ENCODE data around the gene KRI1. TPM values are rescaled to one million over a fixed set of nuclear protein-coding genes. Genes with fewer than 3 reads are reported as not detected.
A peak's percentile ranks its signal among the peaks of the same experiment; 100 is the strongest.
"Not testable (repeated sequence)": the region's sequence is repeated elsewhere in the genome, so short reads cannot be mapped to it uniquely, and the experiment has no call there.

KRI1 gene
- total RNA-seq, 4 donors from 2014 or later = 13.7 to 23.9 (median 16.0) TPM

DNA sequence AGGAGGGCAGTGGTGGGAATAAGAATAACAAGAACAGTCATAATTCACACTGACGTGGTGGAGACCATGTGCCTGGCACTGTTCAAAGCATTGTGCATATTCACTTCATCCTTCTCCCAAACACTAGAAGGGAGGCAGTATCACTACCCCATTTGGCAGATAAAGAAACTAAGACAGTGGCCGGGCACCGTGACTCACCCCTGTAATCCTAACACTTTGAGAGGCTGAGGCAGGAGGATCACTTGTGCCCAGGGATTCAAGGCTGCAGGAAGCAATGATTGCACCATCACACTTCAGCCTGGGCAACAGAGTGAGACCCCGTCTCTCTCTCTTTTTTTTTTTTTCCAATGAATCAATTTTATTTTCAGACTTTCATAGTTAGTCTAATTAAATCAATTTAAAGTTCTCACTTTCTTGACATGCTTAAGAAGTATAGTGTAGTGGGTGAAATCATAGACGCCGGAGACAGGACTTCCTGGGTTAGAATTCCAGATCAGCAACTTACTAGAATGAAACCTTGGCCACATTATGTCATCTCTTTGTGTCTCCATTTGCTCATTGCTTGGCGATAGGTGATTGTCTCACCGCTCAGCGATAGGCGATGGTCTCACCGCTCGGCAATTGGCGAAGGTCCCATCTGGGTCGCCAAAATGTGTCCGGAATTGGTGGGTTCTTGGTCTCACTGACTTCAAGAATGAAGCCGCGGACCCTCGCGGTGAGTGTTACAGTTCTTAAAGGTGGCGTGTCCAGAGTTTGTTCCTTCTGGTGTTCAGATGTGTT, 27.4 kb downstream of the KRI1 start:
- H3K4me3 ChIP-seq = no peak overlapping the region
- TF ChIP-seq EP300 (IDR thresholded peaks at IDR 0.05) (no peak), POLR2A (IDR thresholded peaks at IDR 0.05; ENCODE audit: low read depth) (no peak), POLR2AphosphoS5 (IDR thresholded peaks at IDR 0.05) (no peak), CTCF (IDR thresholded peaks at IDR 0.05) (no peak)
- intact Hi-C loops (cut with DNase I) = no loop called here
- no peaks in the 10 kb centered on the region for H3K9me3 ChIP-seq
- H3K27me3 ChIP-seq = peaks cover 0 to 29% (median 0%) of the 10 kb centered on the region in 4 donors
- DNase-seq (ENCODE audit: extremely low spot score) = no peak
- H3K4me1 ChIP-seq = peaks cover 2 to 5% (median 4%) of the 10 kb centered on the region in 4 donors
- no peak overlapping the region for H3K27ac ChIP-seq (replicated peaks in 1 of 4)
- H3K36me3 ChIP-seq = no peaks in the 10 kb centered on the region
- 69% methylated on average over 16 of the region's 20 CpGs for WGBS

DNA sequence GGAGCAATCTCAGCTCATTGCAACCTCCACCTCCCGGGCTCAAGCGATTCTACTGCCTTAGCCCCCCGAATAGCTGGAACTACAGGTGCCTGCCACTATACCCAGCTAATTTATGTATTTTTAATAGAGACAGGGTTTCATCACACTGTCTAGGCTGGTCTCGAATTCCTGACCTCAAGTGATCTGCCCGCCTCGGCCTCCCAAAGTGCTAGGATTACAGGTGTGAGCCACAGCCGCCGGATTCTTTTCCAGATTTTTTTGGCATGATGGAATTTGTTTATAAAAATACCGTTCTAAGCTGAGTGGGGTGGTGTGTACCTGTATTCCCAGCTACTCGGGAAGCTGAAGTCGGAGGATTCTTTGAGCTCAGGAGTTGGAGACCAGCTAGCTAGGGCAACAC, 28.1 kb downstream of the KRI1 start:
- intact Hi-C loops (cut with DNase I) = no loop called here
- DNase-seq (ENCODE audit: extremely low spot score) = no peak
- H3K4me3 ChIP-seq = no peak overlapping the region
- TF ChIP-seq POLR2A (IDR thresholded peaks at IDR 0.05; ENCODE audit: low read depth) (no peak), CTCF (IDR thresholded peaks at IDR 0.05) (no peak), EP300 (IDR thresholded peaks at IDR 0.05) (no peak), POLR2AphosphoS5 (IDR thresholded peaks at IDR 0.05) (no peak)
- H3K4me1 ChIP-seq = no peaks in the 10 kb centered on the region
- peaks cover 0 to 29% (median 0%) of the 10 kb centered on the region in 4 donors for H3K27me3 ChIP-seq
- no peak overlapping the region for H3K27ac ChIP-seq (replicated peaks in 1 of 4)
- H3K9me3 ChIP-seq = peaks cover 0 to under 1% (median 0%) of the 10 kb centered on the region in 4 donors
- H3K36me3 ChIP-seq = no peaks in the 10 kb centered on the region
- WGBS = 69% methylated on average over 11 of the region's 11 CpGs

- intact Hi-C loops (cut with DNase I) = no loop called here
- TF ChIP-seq POLR2AphosphoS5 (IDR thresholded peaks at IDR 0.05) (no peak), EP300 (IDR thresholded peaks at IDR 0.05) (no peak), CTCF (IDR thresholded peaks at IDR 0.05) (no peak), POLR2A (IDR thresholded peaks at IDR 0.05; ENCODE audit: low read depth) (no peak)
- Histone ChIP-seq H3K9me3 (peaks cover 0 to 3% (median 0%) of the 10 kb centered on the region in 4 donors), H3K4me3 (no peak overlapping the region), H3K4me1 (no peaks in the 10 kb centered on the region), H3K27me3 (peaks cover 0 to 29% (median 0%) of the 10 kb centered on the region in 4 donors), H3K36me3 (no peaks in the 10 kb centered on the region), H3K27ac (replicated peaks in 1 of 4) (no peak overlapping the region)
- 75% methylated on average over 6 of the region's 6 CpGs for WGBS
- DNase-seq (ENCODE audit: extremely low spot score) = no peak
Measured at GRCh38 chr19:10535613-10536012, 30.2 kb downstream of the KRI1 start.

DNA sequence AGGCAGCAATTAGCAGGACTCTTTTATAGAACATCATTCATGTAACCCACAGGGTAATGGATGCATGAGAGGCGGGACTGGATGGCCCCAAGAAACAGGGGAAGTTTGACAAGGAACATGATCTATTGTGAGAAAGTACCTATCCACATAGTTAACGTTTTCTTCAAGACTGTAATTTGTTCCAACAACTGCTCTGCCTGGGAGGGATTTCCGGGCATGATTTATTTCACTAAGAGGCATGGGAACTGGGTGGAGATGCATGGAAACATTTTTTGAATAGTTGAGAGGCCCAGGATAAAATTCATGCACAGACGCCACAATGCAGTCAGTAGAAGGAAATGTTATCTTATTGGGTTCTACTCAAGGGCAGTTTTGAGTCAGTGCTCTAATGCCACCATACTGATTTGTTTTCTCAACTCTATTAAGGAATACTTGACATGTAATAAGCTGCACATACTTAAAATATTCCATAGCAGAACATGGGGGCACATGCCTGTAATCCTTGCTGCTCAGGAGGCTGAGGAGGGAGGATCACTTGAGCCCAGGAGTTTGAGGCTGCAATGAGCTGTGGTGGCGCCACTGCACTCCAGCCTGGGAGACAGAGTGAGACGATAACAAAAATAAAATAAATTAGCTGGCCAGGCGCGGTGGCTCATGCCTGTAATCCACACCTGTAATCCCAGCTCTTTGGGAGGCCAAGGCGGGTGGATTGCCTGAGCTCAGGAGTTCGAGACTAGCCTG, 32.0 kb downstream of the KRI1 start:
- Histone ChIP-seq H3K27me3 (peaks cover 0 to 28% (median 0%) of the 10 kb centered on the region in 4 donors), H3K9me3 (peaks cover 0 to 3% (median 0%) of the 10 kb centered on the region in 4 donors), H3K4me1 (no peaks in the 10 kb centered on the region), H3K36me3 (no peaks in the 10 kb centered on the region), H3K4me3 (no peak overlapping the region), H3K27ac (replicated peaks in 1 of 4) (peak overlapping the region in 2 of 4 donors; percentile 25 to 62)
- intact Hi-C loops (cut with DNase I) = no loop called here
- 61% methylated on average over 10 of the region's 10 CpGs for WGBS
- TF ChIP-seq POLR2A (IDR thresholded peaks at IDR 0.05; ENCODE audit: low read depth) (no peak), POLR2AphosphoS5 (IDR thresholded peaks at IDR 0.05) (peak in 1 of 2 donors; percentile 29)
- DNase-seq (ENCODE audit: extremely low spot score) = no peak

- Histone ChIP-seq H3K9me3 (peaks cover 0 to 3% (median 0%) of the 10 kb centered on the region in 4 donors), H3K4me3 (no peak overlapping the region), H3K27ac (replicated peaks in 1 of 4) (no peak overlapping the region), H3K4me1 (no peaks in the 10 kb centered on the region), H3K27me3 (peaks cover 0 to 21% (median 0%) of the 10 kb centered on the region in 4 donors), H3K36me3 (no peaks in the 10 kb centered on the region)
- intact Hi-C loops (cut with DNase I) = no loop called here
- 92% methylated on average over 1 of the region's 1 CpG for WGBS
- TF ChIP-seq EP300 (IDR thresholded peaks at IDR 0.05) = no peak
- no peak for TF ChIP-seq POLR2A (IDR thresholded peaks at IDR 0.05; ENCODE audit: low read depth)
- TF ChIP-seq CTCF (IDR thresholded peaks at IDR 0.05) = no peak
- no peak for TF ChIP-seq POLR2AphosphoS5 (IDR thresholded peaks at IDR 0.05)
- no peak for DNase-seq (ENCODE audit: extremely low spot score)
Measured at GRCh38 chr19:10532457-10532856, 33.4 kb downstream of the KRI1 start.

- H3K9me3 ChIP-seq; DNase-seq (ENCODE audit: extremely low spot score): not testable (repeated sequence)
Measured at GRCh38 chr19:10526887-10527286, 38.9 kb downstream of the KRI1 start.

More at GRCh38 chr19:10526887-10527286, 38.9 kb downstream of the KRI1 start:
- intact Hi-C loops (cut with DNase I); H3K36me3 ChIP-seq; H3K27ac ChIP-seq (replicated peaks in 1 of 4); H3K4me3 ChIP-seq; H3K4me1 ChIP-seq: not testable (repeated sequence)
- WGBS = 92% methylated on average over 8 of the region's 8 CpGs
- peaks cover 0 to 12% (median 0%) of the 10 kb centered on the region in 4 donors for H3K27me3 ChIP-seq

All from esophagus muscularis mucosa (tissue), 4 donors.